ENCODE data around the gene SH2D3C. TPM values are rescaled to one million over a fixed set of nuclear protein-coding genes. Genes with fewer than 3 reads are reported as not detected.

Gene SH2D3C
- total RNA-seq, 1 experiment from 2014 or later, result 1.7 TPM

DNA sequence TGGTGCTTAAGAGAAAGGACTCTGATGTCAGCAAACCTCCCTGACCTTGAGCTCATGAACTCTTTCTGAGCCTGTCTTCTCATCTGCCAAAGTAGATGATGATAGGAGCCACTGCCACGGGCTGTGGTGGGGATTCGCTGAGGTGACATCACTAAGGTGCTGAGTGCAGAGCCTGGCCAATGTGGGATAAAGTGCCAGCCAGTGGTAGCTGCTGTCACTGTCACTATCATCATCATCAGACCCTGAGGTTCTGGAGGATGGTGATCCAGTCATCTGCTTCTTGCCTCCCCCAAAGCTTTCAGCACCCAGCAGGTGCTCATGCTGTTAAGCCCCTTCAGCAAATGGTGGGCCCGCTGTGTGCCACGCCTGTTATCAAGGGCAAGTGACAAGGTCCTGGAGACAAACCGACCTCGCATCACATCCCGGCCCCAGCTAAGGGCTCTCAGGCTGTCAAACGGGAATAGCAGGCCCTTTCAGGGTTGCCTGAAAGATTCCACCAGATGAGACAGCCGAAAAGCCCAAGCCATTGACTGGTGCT, 30.6 kb upstream of the SH2D3C start:
- DNase-seq (ENCODE audit: low spot score), result no peak

DNA sequence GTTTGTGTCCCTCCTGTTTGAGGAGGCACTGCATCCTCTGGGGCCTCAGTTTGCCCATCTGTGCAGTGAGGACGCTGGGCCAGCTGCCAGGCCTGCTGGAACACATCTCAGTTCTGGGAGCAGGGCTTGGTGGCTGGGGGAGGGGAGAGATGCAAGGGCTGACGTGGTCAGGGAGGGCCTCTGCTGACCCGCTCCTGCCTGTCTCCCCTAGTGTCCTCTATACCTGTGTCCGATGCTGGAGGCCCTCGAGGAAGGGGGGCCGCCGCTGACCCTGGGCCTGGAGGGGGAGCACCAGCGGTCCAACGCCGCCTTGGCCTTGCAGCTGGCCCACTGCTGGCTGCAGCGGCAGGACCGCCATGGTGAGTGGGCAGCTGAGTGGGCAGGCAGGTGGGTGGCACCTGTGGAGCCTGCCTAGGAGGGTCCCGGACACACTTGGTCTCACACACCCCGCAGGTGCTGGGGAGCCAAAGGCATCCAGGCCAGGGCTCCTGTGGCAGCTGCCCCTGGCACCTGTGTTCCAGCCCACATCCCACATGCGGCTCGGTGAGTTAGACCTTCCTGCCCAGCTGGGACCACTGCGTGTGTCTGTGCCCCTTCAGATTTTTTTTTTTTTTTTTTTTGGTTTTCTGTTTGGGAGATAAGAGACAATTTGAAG, 30.0 kb upstream of the SH2D3C start:
- DNase-seq (ENCODE audit: low spot score), result no peak

DNA sequence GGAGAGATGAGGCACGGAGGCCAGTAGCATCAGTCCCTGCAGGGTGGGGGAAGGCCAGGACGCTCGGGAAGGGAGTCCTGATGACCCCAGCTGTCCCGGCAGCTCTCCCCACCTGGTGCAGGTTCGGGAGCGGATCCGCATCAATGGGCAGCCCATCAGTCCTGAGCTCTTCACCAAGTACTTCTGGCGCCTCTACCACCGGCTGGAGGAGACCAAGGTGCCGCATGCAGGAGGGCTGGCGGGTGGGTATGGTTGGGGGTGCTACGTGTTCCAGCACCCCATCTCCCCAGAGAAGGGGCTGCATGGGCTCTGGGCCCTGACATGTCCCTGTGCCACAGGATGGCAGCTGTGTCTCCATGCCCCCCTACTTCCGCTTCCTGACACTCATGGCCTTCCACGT, 28.4 kb upstream of the SH2D3C start:
- DNase-seq (ENCODE audit: low spot score), result no peak

DNA sequence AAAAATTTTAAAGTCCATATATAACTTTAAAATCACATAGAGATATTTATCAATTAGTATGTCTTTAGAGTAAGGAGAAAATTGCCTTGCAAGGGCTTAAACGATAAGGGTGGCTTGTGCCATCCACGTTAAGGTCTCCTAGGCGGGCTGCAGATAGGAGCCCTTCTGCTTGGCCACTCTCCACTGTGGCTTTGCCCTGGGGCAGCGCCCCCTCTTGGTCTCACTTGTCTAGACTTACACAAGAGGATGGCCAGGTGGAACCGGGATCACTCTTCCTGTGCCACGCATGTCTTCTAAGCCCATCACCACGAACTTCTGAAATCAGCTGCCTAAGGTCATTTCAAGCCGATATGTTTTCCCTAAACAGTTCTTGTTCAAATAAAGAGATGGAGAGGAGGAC, 27.2 kb upstream of the SH2D3C start:
- no peak for DNase-seq (ENCODE audit: low spot score)

DNA sequence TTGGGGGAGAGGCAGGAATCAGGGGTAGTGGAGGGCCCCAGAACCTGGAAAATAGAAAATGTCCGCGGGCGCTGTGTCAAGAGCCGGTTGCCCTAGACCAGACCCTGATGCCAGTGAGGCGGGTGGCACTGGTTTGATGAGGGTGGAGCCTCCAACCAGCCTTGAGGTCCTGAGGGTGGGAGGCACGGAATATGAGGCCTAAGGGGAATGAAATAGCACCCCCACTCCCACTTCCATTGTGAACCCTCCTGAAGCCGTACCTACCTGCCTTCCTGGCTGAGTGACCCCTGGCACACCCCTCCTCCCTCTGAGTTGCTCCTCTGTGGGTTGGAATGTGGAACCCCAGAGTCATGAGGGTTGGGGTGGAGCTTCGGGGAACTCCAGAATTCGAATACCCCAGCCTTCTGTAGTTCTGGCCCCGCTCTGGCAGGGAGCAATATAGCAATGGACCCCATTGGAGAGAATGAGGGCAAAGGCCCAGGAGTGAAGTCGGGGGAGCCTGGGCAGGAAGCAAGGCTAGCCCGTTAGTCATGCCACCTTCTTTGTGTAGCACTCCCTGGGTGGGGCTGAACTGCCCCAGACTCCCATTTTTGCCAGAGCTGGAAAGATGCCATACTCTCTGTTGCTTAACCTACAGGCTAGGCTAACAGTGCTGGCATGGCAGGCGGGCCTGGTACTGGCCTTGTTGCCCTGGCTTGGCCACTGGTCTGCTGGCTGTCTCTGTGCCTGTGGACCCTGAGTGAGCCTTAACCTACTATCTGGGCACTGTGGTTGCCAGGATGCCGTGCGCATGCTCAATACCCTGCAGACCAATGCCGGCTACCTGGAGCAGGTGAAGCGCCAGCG, 25.3 kb upstream of the SH2D3C start:
- DNase-seq (ENCODE audit: low spot score), result peak; percentile 79

DNA sequence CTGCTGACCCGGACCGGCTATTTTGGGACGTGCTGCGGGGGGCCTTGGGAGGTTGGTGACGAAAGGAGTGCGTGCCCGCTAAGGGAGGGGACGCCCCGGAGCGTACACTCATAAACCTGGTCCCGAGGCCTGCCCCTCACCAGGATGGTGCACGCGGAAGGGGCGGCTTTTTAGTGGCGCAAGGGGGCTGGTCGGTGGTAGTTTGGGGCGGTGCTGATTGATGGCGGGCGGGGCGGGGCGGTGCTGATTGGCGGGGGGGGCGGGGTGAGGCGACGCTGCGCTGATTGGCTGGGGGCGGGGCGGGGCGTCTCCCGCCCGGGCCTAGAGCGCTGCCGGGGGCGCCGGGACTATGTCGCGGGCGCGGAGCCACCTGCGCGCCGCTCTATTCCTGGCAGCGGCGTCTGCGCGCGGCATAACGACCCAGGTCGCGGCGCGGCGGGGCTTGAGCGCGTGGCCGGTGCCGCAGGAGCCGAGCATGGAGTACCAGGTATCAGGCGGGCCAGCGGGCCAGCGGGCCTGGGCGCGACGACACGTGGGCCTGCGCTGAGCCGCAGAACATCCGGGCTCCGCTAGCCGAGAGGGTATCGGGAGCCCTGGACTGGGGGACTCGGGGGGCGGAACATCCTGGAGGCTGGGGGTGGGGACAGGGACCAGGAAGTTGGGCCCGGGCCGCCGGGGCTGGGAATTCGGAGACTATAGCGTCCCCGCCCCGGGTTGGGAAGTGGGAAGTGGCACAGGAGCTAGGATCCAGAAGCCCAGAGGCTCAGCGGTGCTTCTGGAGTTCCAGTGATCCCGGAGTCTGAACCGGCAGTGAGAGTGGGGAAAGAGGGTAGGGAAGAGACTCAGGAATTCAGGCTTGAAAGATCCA, 24.3 kb upstream of the SH2D3C start, which contains the start of gene FPGS:
TSS of gene FPGS (plus strand) at position 307 of the 868 bp plus-strand sequence. CDS start at position 350, 43 bp downstream.
- DNase-seq (ENCODE audit: low spot score), result peak; percentile 89

DNA sequence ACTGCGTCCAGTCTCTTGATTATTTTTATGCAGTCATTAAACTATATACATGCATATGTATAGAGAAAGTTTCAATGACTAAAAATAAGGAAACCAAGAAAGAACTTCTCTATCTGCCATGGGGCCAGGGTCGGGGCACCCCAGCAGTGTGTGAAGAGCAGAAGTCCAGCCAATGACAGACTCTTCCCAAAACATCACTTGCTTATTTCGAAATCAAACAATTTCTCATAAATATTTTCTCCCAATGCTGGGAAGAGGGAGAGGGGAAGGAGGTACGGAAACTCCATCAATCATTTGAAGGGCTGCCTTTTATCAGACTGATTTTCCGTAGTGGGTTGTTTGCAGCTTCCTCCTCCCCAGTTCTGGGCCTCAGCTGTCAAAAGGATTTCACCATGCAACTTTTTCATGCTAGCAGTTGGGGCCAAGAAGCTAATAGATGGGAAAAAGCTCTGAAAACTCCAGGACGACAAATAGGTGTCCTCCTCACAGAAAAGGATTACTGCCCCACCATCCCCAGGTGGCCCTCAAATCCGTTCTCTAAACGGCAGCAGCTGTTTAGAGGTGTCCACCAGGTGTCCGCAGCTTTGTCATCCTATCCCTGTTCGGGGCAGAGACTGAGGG, 23.6 kb upstream of the SH2D3C start:
- DNase-seq (ENCODE audit: low spot score), result no peak

DNA sequence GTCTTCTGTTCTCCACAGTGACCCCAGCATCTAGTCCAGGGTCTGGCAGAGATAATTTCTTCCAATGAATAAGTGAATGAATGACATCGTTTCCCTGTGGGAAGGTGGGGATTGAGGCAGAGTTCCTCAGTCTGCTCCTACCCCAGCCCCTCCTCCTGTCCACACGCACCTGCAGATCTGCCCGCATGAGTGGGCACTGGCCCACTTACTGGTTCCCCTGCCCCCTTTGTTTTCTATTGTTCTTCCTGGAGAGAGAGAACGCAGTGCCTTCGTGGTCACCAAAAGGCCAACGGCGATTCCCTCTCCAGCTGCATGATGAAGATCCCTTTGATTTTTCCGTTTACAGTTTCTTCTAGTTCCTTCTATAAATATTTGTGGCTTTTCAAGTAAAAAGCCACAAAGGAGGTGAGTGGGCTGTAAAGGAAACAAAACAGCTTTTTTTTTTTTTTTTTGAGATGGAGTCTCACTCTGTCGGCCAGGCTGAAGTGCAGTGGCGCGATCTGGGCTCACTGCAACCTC, 18.4 kb upstream of the SH2D3C start:
- DNase-seq (ENCODE audit: low spot score), result peak; percentile 51

DNA sequence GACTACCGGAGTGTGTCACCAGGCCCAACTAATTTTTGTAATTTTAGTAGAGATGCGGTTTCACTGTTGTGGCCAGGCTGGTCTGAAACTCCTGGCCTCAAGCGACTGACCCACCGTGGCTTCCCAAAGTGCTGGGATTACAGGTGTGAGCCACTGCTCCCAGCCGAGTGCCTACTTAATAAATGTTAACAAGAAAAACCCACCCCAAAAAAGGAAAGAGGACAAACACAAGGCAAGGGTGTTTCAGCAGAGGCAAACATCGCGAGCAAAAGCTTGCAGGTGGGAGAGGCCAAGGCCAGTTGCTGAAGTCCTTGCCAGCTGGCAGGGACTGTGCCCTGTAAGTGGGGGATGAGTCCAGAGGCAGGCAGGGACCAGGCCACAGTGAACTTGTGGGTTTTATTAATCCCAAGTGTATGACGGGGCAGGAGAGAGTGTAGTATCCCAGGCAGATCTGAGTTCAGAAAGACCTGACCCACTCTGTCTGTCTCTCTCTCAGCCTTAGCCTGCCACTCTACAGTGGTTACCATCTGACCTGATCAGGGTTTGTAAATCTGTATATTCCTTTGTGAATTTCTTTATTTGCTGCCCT, 17.9 kb upstream of the SH2D3C start:
- peak; percentile 60 for DNase-seq (ENCODE audit: low spot score)

DNA sequence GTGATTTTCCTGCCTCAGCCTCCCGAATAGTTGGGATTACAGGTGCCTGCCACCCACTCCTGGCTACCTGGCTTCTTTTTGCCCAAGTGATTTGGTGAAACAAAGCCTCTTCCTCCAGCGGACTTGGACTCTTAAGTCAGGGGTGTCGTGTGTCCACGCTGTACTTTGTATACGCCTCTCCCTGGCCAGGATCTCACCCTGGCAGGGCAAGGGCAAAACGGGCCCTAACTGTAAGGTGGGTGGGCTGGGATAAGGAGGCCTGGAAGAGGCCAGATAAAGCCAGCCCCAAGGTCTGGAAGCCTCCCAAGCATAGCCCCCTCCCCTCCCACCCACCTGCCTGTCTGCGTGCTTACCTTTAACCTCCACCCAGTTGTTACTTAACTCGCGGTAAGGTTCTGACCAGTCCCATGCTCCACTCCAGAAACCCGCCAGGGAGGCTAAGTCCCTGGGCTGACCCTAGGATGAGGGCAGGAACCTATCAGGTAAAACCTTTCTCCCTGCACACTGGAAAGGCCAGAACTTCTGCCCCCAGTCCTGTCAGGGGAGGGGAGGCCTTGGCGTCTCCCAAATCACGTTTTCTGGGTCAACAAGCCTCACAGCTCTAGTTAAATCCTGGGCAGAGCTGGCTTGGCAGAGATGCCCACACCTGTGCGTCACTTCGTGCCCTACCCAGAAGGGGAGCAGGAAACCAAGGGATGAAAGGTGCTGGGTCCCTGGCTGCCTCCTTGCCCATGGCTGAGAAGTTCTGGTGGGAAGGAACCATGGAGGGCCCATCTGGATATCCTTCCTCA, 15.7 kb upstream of the SH2D3C start:
- no peak for DNase-seq (ENCODE audit: low spot score)

DNA sequence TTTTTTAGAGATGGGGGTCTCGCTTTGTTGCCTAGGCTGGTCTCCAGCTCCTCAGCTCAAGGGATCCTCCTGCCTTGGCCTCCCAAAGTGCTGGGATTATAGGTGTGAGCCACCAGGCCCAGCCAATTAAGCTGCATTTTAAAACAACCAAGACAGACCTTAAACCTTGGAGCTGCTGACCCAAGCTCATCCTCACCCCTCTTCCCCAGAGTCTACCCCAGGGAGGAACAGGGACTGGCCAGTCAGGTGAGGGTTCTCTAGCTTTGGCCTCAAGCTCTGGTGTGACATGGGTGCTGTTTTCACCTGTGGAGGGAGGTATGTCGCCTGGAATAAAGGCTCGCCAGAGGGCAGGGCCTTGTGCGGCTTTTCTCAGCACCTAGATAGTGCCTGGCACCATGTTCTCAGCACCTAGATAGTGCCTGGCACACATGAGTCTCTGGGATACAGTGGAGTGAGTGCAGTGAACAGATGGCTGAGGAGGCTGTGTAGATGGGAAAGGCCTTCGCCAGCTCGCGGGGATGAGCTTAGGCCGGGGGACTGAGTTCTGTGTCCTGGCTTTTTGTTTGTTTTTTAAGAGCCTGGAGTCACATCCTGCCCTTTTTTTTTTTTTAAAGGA, 14.7 kb upstream of the SH2D3C start:
- DNase-seq (ENCODE audit: low spot score), result no peak

DNA sequence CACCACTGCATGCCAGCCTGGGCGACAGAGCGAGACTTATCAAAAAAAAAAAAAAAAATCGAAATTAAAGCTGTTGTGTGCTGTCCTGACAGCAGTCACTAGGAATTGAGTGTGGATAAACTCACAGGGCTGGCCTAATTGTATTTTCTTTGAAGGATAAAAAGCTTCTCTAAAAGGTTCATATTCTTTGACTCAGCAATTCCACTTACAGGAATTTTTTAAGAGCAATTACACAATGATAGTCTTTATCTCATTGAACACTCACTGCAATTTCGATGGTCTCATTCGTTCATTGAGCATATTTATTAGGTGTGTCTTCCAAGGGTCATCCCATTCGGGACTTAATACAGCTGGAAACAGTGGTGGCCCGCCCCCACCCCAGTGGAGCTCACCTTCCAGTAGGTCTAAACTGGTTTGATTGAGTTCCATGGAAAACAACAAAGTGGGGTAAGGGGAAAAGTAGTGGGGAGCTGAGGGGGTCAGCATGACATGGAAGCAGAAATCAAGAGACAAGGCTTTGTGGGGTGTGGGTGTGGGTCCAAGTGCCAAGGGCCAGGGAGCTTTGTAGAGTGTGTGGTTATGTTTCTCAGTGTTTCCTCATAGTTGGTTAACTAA, 14.1 kb upstream of the SH2D3C start:
- no peak for DNase-seq (ENCODE audit: low spot score)

DNA sequence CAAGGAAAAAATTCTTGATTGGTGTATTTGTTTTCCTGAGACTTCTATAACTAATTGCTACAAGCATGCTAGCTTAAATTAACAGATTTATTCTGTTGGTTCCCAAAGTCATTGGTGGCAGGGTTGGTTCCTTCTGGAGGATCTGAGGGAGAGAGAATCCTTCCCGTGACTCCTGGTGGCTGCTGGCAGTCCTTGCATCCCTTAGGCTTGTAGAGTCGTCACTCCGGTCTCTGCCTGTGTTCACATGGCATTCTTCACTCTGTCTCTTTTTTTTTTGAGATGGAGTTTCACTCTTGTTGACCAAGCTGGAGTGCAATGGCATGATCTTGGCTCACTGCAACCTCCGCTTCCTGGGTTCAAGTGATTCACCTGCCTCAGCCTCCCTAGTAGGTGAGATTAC, 12.6 kb upstream of the SH2D3C start:
- no peak for DNase-seq (ENCODE audit: low spot score)

DNA sequence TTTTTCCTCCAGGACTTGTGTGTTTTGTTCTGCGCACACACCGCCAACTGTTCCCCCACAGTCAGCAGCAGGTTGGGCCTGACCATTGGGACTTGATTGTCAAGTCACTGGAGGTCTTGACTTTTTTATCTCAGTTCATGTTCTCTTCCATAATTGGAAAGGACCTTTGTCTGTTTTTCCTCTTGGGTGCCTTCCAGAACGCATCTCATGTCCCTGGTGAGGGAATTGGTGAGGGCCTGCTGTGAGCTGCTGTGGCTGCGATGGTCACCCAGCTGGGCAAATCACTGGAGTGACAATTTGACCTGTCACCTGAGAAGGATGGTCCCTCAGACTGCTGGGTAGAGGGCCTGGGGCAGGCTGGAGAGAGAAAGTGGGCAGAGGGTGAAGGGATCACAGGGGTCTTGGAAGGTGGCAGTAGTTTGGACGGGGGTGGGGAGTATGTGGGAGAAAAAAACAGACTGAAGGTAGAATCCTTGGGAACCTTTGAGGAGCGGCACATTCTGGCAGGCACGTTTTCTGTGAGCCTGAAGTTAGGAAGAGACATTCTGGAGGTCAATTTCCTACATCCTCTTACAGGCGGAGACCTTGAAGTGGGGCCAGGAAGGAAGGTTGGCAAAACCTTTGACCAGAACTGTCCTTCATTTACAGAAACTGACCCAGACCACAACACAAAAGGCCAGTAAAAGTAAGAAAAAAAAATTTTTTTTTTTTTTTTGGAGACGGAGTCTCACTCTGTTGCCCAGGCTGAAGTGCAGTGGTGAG, 11.8 kb upstream of the SH2D3C start:
- DNase-seq (ENCODE audit: low spot score), result no peak

DNA sequence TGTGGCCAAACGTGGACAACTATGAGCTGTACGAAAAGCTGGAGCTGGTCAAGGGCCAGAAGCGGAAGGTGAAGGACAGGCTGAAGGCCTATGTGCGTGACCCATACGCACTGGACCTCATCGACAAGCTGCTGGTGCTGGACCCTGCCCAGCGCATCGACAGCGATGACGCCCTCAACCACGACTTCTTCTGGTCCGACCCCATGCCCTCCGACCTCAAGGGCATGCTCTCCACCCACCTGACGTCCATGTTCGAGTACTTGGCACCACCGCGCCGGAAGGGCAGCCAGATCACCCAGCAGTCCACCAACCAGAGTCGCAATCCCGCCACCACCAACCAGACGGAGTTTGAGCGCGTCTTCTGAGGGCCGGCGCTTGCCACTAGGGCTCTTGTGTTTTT, 10.7 kb upstream of the SH2D3C start:
- DNase-seq (ENCODE audit: low spot score), result no peak

DNA sequence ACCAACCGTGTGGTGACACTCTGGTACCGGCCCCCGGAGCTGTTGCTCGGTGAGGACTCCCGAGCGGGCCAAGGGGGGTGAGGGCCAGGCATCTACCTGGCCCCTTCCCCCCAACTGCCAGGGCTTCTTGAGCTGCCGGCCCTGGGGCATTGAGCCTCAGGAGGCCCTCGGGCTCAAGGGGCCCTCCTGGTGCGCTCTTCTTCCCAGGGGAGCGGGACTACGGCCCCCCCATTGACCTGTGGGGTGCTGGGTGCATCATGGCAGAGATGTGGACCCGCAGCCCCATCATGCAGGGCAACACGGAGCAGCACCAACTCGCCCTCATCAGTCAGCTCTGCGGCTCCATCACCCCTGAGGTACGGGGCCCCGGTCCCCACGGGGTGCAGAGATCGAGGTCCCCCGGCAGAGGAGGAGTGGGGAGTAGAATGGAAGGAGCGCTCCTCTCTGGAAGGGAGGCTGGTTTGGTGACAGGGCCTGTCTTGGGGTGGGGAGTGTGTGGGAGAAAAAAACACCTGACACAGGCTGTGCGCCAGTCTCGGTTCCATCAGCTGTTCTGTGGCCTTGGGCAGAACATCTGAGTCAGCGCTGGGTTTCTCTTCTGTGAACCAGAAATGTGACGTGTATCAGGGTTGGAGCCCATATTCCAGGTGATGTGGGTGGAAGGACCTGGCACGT, 10.0 kb upstream of the SH2D3C start:
- DNase-seq (ENCODE audit: low spot score), result no peak

DNA sequence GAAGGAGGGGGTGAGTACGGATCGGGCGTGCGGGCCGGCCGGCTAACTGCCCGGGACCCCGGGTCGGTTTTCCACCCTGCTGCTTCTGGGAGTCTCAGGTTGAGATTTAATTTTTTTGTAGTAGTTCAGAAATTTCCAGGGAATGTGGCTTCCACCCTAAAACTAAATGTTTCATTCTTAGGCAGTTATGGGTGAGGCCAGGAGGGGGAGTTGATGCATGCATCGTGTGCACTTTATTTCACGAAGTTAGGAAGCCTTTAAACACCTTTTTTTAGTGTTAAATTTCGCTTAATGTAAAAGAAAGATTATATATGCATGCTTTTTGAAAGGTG, 8.3 kb upstream of the SH2D3C start:
- no peak for DNase-seq (ENCODE audit: low spot score)

Data from A172 (cell line).